Mesenchymal stem cell (in vitro differentiated cells and primary cell): Measurements from ENCODE around the gene MACROH2A1.
A peak's percentile ranks its signal among the peaks of the same experiment; 100 is the strongest.

ENCODE experiments used
- DNase-seq: peaks from one replicate; pipeline ENCODE4 v3.0.0-alpha.2; 2013
- H2AFZ ChIP-seq: one replicate; pipeline ENCODE4 v1.6.1; 2013; ENCODE audit warnings: low read depth, mild to moderate bottlenecking, control low read depth, inconsistent platforms, low read length, moderate library complexity
- H2AK5ac ChIP-seq: 2 replicates; pipeline ENCODE4 v1.6.1; 2013; ENCODE audit warnings: low read length, moderate library complexity, mild to moderate bottlenecking, inconsistent platforms; ENCODE audit not compliant: severe bottlenecking
- H2BK120ac ChIP-seq: one replicate; pipeline ENCODE4 v1.6.1; 2013; ENCODE audit warnings: low read depth, mild to moderate bottlenecking, inconsistent platforms, low read length, moderate library complexity
- H2BK12ac ChIP-seq, 2 experiments: one replicate each; pipeline ENCODE4 v1.6.1; 2013; ENCODE audit warnings: inconsistent platforms in 2 of 2, low read length in 2 of 2, mild to moderate bottlenecking in 2 of 2, moderate library complexity in 2 of 2, control low read depth in 1 of 2
- H2BK15ac ChIP-seq: one replicate; pipeline ENCODE4 v1.6.1; 2013; ENCODE audit warnings: mild to moderate bottlenecking, low read depth, inconsistent platforms; ENCODE audit not compliant: poor library complexity, severe bottlenecking
- H2BK5ac ChIP-seq: 2 replicates; pipeline ENCODE4 v1.6.1; 2013; ENCODE audit warnings: low read depth, mild to moderate bottlenecking, low read length, control low read depth, inconsistent platforms; ENCODE audit not compliant: poor library complexity, severe bottlenecking
- H3K14ac ChIP-seq, 2 experiments: one replicate each; pipeline ENCODE4 v1.6.1; 2013; ENCODE audit warnings: inconsistent platforms in 2 of 2, low read length in 2 of 2, control low read depth in 1 of 2, mild to moderate bottlenecking in 1 of 2, moderate library complexity in 1 of 2
- H3K18ac ChIP-seq, 2 experiments: one replicate each; pipeline ENCODE4 v1.6.1; 2013; ENCODE audit warnings: inconsistent platforms in 2 of 2, low read length in 2 of 2, control low read depth in 1 of 2, low read depth in 1 of 2, mild to moderate bottlenecking in 1 of 2
- H3K23ac ChIP-seq, 2 experiments: one replicate each; pipeline ENCODE4 v1.6.1; 2013; ENCODE audit warnings: inconsistent platforms in 2 of 2, low read length in 2 of 2, mild to moderate bottlenecking in 2 of 2, moderate library complexity in 2 of 2, control low read depth in 1 of 2
- H3K27ac ChIP-seq: 2 replicates; pipeline ENCODE4 v1.5.1; 2013; ENCODE audit warnings: mild to moderate bottlenecking, moderate library complexity, low read length, control low read depth, inconsistent platforms; ENCODE audit not compliant: poor library complexity, severe bottlenecking
- H3K27me3 ChIP-seq, 2 experiments: 2 replicates each; pipeline versions ENCODE4 v1.6.1 to v1.7.0; 2013; ENCODE audit warnings: low read length in 2 of 2, mild to moderate bottlenecking in 2 of 2, moderate library complexity in 2 of 2, control low read depth in 1 of 2, inconsistent platforms in 1 of 2; ENCODE audit not compliant: control insufficient read depth in 1 of 2, insufficient read depth in 1 of 2
- H3K36me3 ChIP-seq, 2 experiments: 2 replicates each; pipeline versions ENCODE4 v1.6.1 to v1.7.0; 2013; ENCODE audit warnings: low read length in 2 of 2, control low read depth in 1 of 2, inconsistent platforms in 1 of 2, low read depth in 1 of 2, mild to moderate bottlenecking in 1 of 2; ENCODE audit not compliant: insufficient read depth in 2 of 2, control insufficient read depth in 1 of 2
- H3K4ac ChIP-seq, 2 experiments: one replicate each; pipeline ENCODE4 v1.6.1; 2013; ENCODE audit warnings: inconsistent platforms in 2 of 2, low read length in 2 of 2, mild to moderate bottlenecking in 2 of 2, moderate library complexity in 2 of 2, control low read depth in 1 of 2, low read depth in 1 of 2
- H3K4me1 ChIP-seq: 2 replicates; pipeline ENCODE4 v1.6.1; 2013; ENCODE audit warnings: low read depth, low read length, control low read depth; ENCODE audit not compliant: control insufficient read depth, insufficient read depth
- H3K4me2 ChIP-seq: 2 replicates; pipeline ENCODE4 v1.6.1; 2013; ENCODE audit warnings: low read length, mild to moderate bottlenecking, inconsistent platforms; ENCODE audit not compliant: poor library complexity, severe bottlenecking
- H3K4me3 ChIP-seq, 2 experiments: 2 replicates each; pipeline versions ENCODE4 v1.5.1 to v1.7.0; 2013; ENCODE audit warnings: low read length in 2 of 2, mild to moderate bottlenecking in 2 of 2, control low read depth in 1 of 2, low read depth in 1 of 2; ENCODE audit not compliant: insufficient read depth in 1 of 2
- H3K79me1 ChIP-seq: replicated peaks from 2 replicates; pipeline ENCODE4 v1.6.1; 2013; ENCODE audit warnings: mild to moderate bottlenecking, control low read depth, low read length, inconsistent platforms; ENCODE audit not compliant: poor library complexity, severe bottlenecking
- H3K9ac ChIP-seq: 2 replicates; pipeline ENCODE4 v1.7.0; 2013; ENCODE audit warnings: mild to moderate bottlenecking, low read length, moderate library complexity
- H3K9me3 ChIP-seq: 2 replicates; pipeline ENCODE4 v1.7.0; 2013; ENCODE audit warnings: mild to moderate bottlenecking, low read length; ENCODE audit not compliant: control insufficient read depth
- H4K8ac ChIP-seq: one replicate; pipeline ENCODE4 v1.6.1; 2013; ENCODE audit warnings: inconsistent platforms, mild to moderate bottlenecking, low read length, moderate library complexity
- H4K91ac ChIP-seq: one replicate; pipeline ENCODE4 v1.6.1; 2013; ENCODE audit warnings: mild to moderate bottlenecking, low read length, inconsistent platforms
- WGBS: methylation state at CpG from one replicate; pipeline ENCODE4 v1.1.7; 2013; ENCODE audit warnings: mixed read lengths; 5-methylcytosine and 5-hydroxymethylcytosine counted together

Gene MACROH2A1

GRCh38 chr5:135429301-135430134 lies 30.5 kb upstream of the MACROH2A1 start:
- H3K23ac ChIP-seq = no peak overlapping the region
- no peaks in the 10 kb centered on the region for H3K79me1 ChIP-seq
- peaks cover 7% of the 10 kb centered on the region for H3K4me1 ChIP-seq
- H3K4ac ChIP-seq = no peak overlapping the region
- H4K91ac ChIP-seq = no peak overlapping the region
- H3K18ac ChIP-seq = no peak overlapping the region
- no peak overlapping the region for H2BK5ac ChIP-seq
- H3K27me3 ChIP-seq = peaks cover 0 to 21% of the 10 kb centered on the region in 2 experiments
- peak; percentile 6 for DNase-seq
- H2BK120ac ChIP-seq = no peak overlapping the region
- peak overlapping the region; percentile 70 for H3K9ac ChIP-seq
- H3K4me3 ChIP-seq = peak overlapping the region in 1 of 2 experiments; percentile 23
- no peaks in the 10 kb centered on the region for H3K36me3 ChIP-seq
- H2BK12ac ChIP-seq = no peak overlapping the region
- H3K4me2 ChIP-seq = no peak overlapping the region
- H4K8ac ChIP-seq = no peak overlapping the region
- no peak overlapping the region for H2BK15ac ChIP-seq
- H2AK5ac ChIP-seq = no peak overlapping the region
- no peak overlapping the region for H3K27ac ChIP-seq
- no peak overlapping the region for H2AFZ ChIP-seq
- WGBS = 32% methylated on average over 12 of the region's 12 CpGs
- H3K14ac ChIP-seq = no peak overlapping the region
- H3K9me3 ChIP-seq = peaks cover 13% of the 10 kb centered on the region

- no peak overlapping the region for H2BK5ac ChIP-seq
- no peak overlapping the region for H2BK12ac ChIP-seq
Observed at GRCh38 chr5:135428586-135428985, 29.6 kb upstream of the MACROH2A1 start.

GRCh38 chr5:135426102-135427082 lies 27.4 kb upstream of the MACROH2A1 start:
- no peaks in the 10 kb centered on the region for H3K79me1 ChIP-seq
- H3K9me3 ChIP-seq = peaks cover 13% of the 10 kb centered on the region
- no peak overlapping the region for H2BK5ac ChIP-seq
- no peak overlapping the region for H3K9ac ChIP-seq
- H3K23ac ChIP-seq = no peak overlapping the region
- peak; percentile 58 for DNase-seq
- no peak overlapping the region for H3K14ac ChIP-seq
- no peak overlapping the region for H2AK5ac ChIP-seq
- no peak overlapping the region for H3K4ac ChIP-seq
- H3K27me3 ChIP-seq = peaks cover 0 to 28% of the 10 kb centered on the region in 2 experiments
- H2BK12ac ChIP-seq = no peak overlapping the region
- no peaks in the 10 kb centered on the region for H3K36me3 ChIP-seq
- H4K91ac ChIP-seq = no peak overlapping the region
- H3K27ac ChIP-seq = no peak overlapping the region
- WGBS = 59% methylated on average over 5 of the region's 7 CpGs
- no peak overlapping the region for H2BK15ac ChIP-seq
- H3K4me3 ChIP-seq = no peak overlapping the region
- no peak overlapping the region for H3K18ac ChIP-seq
- no peaks in the 10 kb centered on the region for H3K4me1 ChIP-seq
- no peak overlapping the region for H2AFZ ChIP-seq
- peak overlapping the region; percentile 28 for H3K4me2 ChIP-seq
- no peak overlapping the region for H2BK120ac ChIP-seq
- no peak overlapping the region for H4K8ac ChIP-seq

More at GRCh38 chr5:135428586-135428985, 29.6 kb upstream of the MACROH2A1 start:
- Histone ChIP-seq H3K18ac (no peak overlapping the region), H3K27me3 (peaks cover 0 to 21% of the 10 kb centered on the region in 2 experiments), H3K27ac (no peak overlapping the region), H2BK15ac (no peak overlapping the region), H3K79me1 (no peaks in the 10 kb centered on the region), H2AK5ac (no peak overlapping the region), H3K36me3 (no peaks in the 10 kb centered on the region), H3K9me3 (peaks cover 13% of the 10 kb centered on the region), H3K4me3 (peak overlapping the region in 1 of 2 experiments; percentile 22), H2AFZ (no peak overlapping the region), H4K91ac (no peak overlapping the region), H3K9ac (no peak overlapping the region), H4K8ac (no peak overlapping the region), H3K23ac (peak overlapping the region in 1 of 2 experiments; percentile 14), H3K4me1 (no peaks in the 10 kb centered on the region), H3K4me2 (no peak overlapping the region), H3K14ac (peak overlapping the region in 1 of 2 experiments; percentile 7), H2BK120ac (no peak overlapping the region), H3K4ac (no peak overlapping the region)
- no peak for DNase-seq
- 80% methylated on average over 1 of the region's 1 CpG for WGBS

- Histone ChIP-seq H4K91ac (no peak overlapping the region), H2AFZ (no peak overlapping the region), H3K27ac (no peak overlapping the region), H2BK15ac (no peak overlapping the region), H3K14ac (no peak overlapping the region), H3K4me1 (no peaks in the 10 kb centered on the region), H3K18ac (no peak overlapping the region), H3K9me3 (peaks cover 13% of the 10 kb centered on the region), H2AK5ac (no peak overlapping the region), H2BK12ac (no peak overlapping the region), H2BK120ac (no peak overlapping the region), H3K27me3 (peaks cover 0 to 32% of the 10 kb centered on the region in 2 experiments), H3K36me3 (no peaks in the 10 kb centered on the region), H3K4me2 (no peak overlapping the region), H3K4ac (no peak overlapping the region), H2BK5ac (no peak overlapping the region), H3K23ac (no peak overlapping the region), H4K8ac (no peak overlapping the region), H3K4me3 (no peak overlapping the region), H3K79me1 (no peaks in the 10 kb centered on the region), H3K9ac (no peak overlapping the region)
- WGBS = 50% methylated on average over 2 of the region's 2 CpGs
- DNase-seq = no peak
Observed at GRCh38 chr5:135425641-135426040, 26.6 kb upstream of the MACROH2A1 start.
